HG02840 (cell line): ENCODE results near the gene ZSWIM3.

Experiments
- ATAC-seq: cut with Tn5 transposase; IDR thresholded peaks from one replicate; pipeline ENCODE4 v1.9.1; 2021; ENCODE audit warnings: mild to moderate bottlenecking, moderate library complexity, moderate number of reproducible peaks; ENCODE audit not compliant: unreplicated experiment, low FRiP score

ZSWIM3 gene

GRCh38 chr20:45907219-45907948 is 50.0 kb downstream of the ZSWIM3 start:
- no peak for ATAC-seq

GRCh38 chr20:45908084-45908483 is 50.7 kb downstream of the ZSWIM3 start:
- ATAC-seq: no peak

- no peak for ATAC-seq
Observed at GRCh38 chr20:45909336-45909808, 52.0 kb downstream of the ZSWIM3 start.

GRCh38 chr20:45909817-45910669 is 52.6 kb downstream of the ZSWIM3 start:
- ATAC-seq: no peak

GRCh38 chr20:45910670-45911485 is 53.5 kb downstream of the ZSWIM3 start:
- ATAC-seq: peak; percentile 87

GRCh38 chr20:45911486-45912343 is 54.3 kb downstream of the ZSWIM3 start, which contains the start of gene PLTP:
TSS of gene PLTP (minus strand) at chr20:45912155. CDS start at chr20:45911452, 703 bp downstream.
- no peak for ATAC-seq

- no peak for ATAC-seq
Observed at GRCh38 chr20:45912344-45912682, 54.9 kb downstream of the ZSWIM3 start.

- no peak for ATAC-seq
Observed at GRCh38 chr20:45913116-45913515, 55.7 kb downstream of the ZSWIM3 start.

- no peak for ATAC-seq
Observed at GRCh38 chr20:45917790-45918141, 60.4 kb downstream of the ZSWIM3 start.

- ATAC-seq: no peak
Observed at GRCh38 chr20:45918182-45918737, 60.8 kb downstream of the ZSWIM3 start.

- no peak for ATAC-seq
Observed at GRCh38 chr20:45918779-45919537, 61.5 kb downstream of the ZSWIM3 start.

- ATAC-seq: no peak
Observed at GRCh38 chr20:45919542-45920399, 62.4 kb downstream of the ZSWIM3 start.

GRCh38 chr20:45920462-45921336 is 63.3 kb downstream of the ZSWIM3 start:
- ATAC-seq: no peak

- no peak for ATAC-seq
Observed at GRCh38 chr20:45921337-45922189, 64.1 kb downstream of the ZSWIM3 start.

- no peak for ATAC-seq
Observed at GRCh38 chr20:45924391-45925261, 67.2 kb downstream of the ZSWIM3 start.
